AML-193 (cell line): ENCODE measurements around the gene ZDHHC11B.
"Not testable (repeated sequence)": the region's sequence is repeated elsewhere in the genome, so short reads cannot be mapped to it uniquely, and the experiment has no call there.

Experiments
- DNase-seq, 2 experiments: peaks; one replicate each; lab custom pipeline; 2025; lab: John Stamatoyannopoulos, UW

The ZDHHC11B gene

GRCh38 chr5:685262-686171, 99.0 kb downstream of the ZDHHC11B start:
- no peak for DNase-seq

GRCh38 chr5:684751-685216, 99.7 kb downstream of the ZDHHC11B start:
- no peak for DNase-seq

GRCh38 chr5:683551-684481, 100.7 kb downstream of the ZDHHC11B start:
- DNase-seq: peak; percentile 44 to 49

- DNase-seq: not testable (repeated sequence)
Observed at GRCh38 chr5:682651-683358, 101.7 kb downstream of the ZDHHC11B start.

GRCh38 chr5:682216-682615, 102.3 kb downstream of the ZDHHC11B start:
- not testable (repeated sequence) for DNase-seq

- DNase-seq: not testable (repeated sequence)
Observed at GRCh38 chr5:681317-682191, 103.0 kb downstream of the ZDHHC11B start.

- DNase-seq: not testable (repeated sequence)
Observed at GRCh38 chr5:680836-681235, 103.7 kb downstream of the ZDHHC11B start.

GRCh38 chr5:680118-680795, 104.3 kb downstream of the ZDHHC11B start:
- not testable (repeated sequence) for DNase-seq

- DNase-seq: not testable (repeated sequence)
Observed at GRCh38 chr5:679166-679895, 105.2 kb downstream of the ZDHHC11B start.

- DNase-seq: not testable (repeated sequence)
Observed at GRCh38 chr5:678521-678920, 106.0 kb downstream of the ZDHHC11B start.

GRCh38 chr5:677131-678101, 107.1 kb downstream of the ZDHHC11B start:
- DNase-seq: no peak

- DNase-seq: no peak
Observed at GRCh38 chr5:676699-677076, 107.8 kb downstream of the ZDHHC11B start.

GRCh38 chr5:675871-676698, 108.4 kb downstream of the ZDHHC11B start:
- DNase-seq: no peak

GRCh38 chr5:675111-675870, 109.2 kb downstream of the ZDHHC11B start:
- no peak for DNase-seq

GRCh38 chr5:674630-675011, 109.9 kb downstream of the ZDHHC11B start:
- DNase-seq: no peak

- DNase-seq: no peak
Observed at GRCh38 chr5:673831-674629, 110.5 kb downstream of the ZDHHC11B start.
